Forelimb muscle (tissue), 1 donor: ENCODE results near the gene TCAP. TPM values are rescaled to one million over a fixed set of nuclear protein-coding genes. Genes with fewer than 3 reads are reported as not detected.

ENCODE experiments used
- DNase-seq: peaks from one replicate; pipeline ENCODE4 v3.0.0-alpha.2; 2013; ENCODE audit warnings: low read depth
- polyA plus RNA-seq: library from polyadenylated mRNA; unstranded; fragments of 120-200 nt; gene quantifications from one replicate; pipeline ENCODE4 v1.2.1, GENCODE V29; 2013; ENCODE audit not compliant: insufficient read length

The TCAP gene
- polyA plus RNA-seq, result 399 TPM

- no peak for DNase-seq
These were observed at the start of gene TCAP for GRCh38 chr17:39664581-39665561. TSS of gene TCAP (plus strand) at chr17:39665349. CDS start at chr17:39665360, 11 bp downstream.

- DNase-seq, result no peak
These were observed 49.7 kb upstream of the TCAP start for GRCh38 chr17:39615434-39615833.

- no peak for DNase-seq
These were observed 48.1 kb upstream of the TCAP start for GRCh38 chr17:39617100-39617445.

GRCh38 chr17:39617446-39618245, 47.5 kb upstream of the TCAP start:
- no peak for DNase-seq

GRCh38 chr17:39618246-39618913, 46.8 kb upstream of the TCAP start:
- no peak for DNase-seq

GRCh38 chr17:39618956-39619785, 46.0 kb upstream of the TCAP start:
- no peak for DNase-seq

- no peak for DNase-seq
These were observed 45.4 kb upstream of the TCAP start for GRCh38 chr17:39619786-39620101.

- peak; percentile 48 for DNase-seq
These were observed 43.4 kb upstream of the TCAP start for GRCh38 chr17:39621523-39622379.

GRCh38 chr17:39622380-39623006, 42.7 kb upstream of the TCAP start:
- no peak for DNase-seq

- no peak for DNase-seq
These were observed 41.7 kb upstream of the TCAP start for GRCh38 chr17:39623356-39623950.

- no peak for DNase-seq
These were observed 40.8 kb upstream of the TCAP start for GRCh38 chr17:39624313-39624712.

GRCh38 chr17:39625198-39625785, 39.9 kb upstream of the TCAP start:
- no peak for DNase-seq

GRCh38 chr17:39626171-39627046, 38.7 kb upstream of the TCAP start, which contains the start of gene PPP1R1B:
TSS of gene PPP1R1B (plus strand) at chr17:39626952. CDS start at chr17:39627393, 441 bp downstream.
- no peak for DNase-seq

GRCh38 chr17:39627047-39627711, 38.0 kb upstream of the TCAP start:
- no peak for DNase-seq

GRCh38 chr17:39627712-39628516, 37.2 kb upstream of the TCAP start:
- DNase-seq, result no peak
